GM19351 (cell line): ENCODE measurements around the gene BICRA.

Experiments used
- ATAC-seq: cut with Tn5 transposase; IDR thresholded peaks from one replicate; pipeline ENCODE4 v1.9.1; 2021; ENCODE audit warnings: mild to moderate bottlenecking, moderate library complexity; ENCODE audit not compliant: unreplicated experiment

The BICRA gene

GRCh38 chr19:47600246-47601179 is 8.4 kb upstream of the BICRA start:
- peak; percentile 92 for ATAC-seq

DNA sequence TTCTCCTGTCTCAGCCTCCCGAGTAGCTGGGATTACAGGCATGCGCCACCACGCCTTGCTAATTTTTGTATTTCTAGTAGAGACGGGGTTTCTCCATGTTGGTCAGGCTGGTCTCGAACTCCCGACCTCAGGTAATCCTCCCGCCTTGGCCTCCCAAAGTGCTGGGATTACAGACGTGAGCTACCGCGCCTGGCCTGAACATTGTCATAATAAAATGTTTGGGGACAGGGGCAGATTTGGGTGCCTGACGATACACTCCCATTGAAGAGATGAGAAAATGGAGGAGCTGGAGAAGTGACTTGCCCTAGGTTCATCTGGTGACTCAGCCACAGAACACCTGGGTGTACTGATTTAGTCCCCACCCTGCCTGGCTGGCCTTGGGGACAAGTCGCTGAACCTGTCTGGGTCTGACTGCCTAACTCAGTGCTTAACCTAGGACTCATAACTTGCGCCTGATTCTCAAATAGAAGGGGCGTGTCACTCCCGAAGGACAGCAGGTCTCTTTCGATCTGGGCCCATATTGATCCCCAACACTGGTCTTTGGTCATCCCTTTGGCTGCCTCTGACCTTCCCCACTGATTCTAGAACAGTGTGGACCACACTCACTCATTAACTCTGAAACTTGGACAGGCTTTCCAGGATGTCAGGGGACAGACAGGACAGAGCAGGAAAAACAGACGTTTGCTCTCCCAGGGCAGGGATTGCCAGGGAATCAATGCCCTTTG is 7.6 kb upstream of the BICRA start:
- ATAC-seq, result no peak

- no peak for ATAC-seq
These were observed 5.0 kb upstream of the BICRA start for GRCh38 chr19:47603706-47604565.

GRCh38 chr19:47607564-47608073 is 1.3 kb upstream of the BICRA start:
- ATAC-seq, result no peak

DNA sequence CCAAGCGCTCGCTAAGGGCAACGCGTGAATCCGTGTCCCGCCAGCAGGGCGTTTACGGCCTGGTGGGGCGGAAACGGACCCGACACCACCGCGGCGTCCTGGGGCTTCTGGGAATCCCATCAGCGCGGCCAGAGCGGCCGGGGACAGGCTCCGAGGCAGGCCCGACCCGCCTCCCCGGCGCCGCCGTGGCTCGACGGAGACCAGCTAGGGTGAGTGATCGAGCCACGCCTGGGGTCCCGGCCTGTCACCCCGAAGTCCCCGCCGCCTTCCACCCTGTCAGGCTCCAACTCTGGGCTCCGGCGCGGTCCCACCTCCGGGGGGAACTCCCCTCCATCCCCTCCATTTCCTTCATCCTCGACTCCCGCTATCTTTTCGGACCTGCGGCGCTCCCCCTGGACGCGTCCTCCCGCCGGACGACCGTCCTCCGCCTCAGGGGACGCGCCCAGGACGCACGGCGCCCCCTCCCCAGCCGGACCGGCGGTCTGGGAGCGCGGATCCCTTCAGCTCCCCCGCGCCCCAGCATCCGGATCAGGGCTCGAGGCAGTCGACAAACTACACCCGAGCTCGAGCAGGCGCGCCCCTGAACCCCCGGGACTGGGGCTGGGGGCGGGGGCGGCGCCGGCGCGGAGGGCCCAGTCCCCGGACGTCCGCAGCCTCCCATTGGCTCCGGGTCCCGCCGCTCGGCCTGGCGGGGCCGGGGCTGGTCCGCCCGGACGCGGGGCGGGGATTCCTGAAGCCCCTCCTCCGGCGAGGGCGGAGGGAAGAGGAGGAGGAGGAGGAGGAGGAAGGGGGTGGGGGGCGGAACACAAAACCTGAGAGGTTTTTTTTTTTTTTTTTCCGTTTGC is 638 bp upstream of the BICRA start:
- ATAC-seq, result peak; percentile 73

- no peak for ATAC-seq
These were observed 1.3 kb downstream of the BICRA start for GRCh38 chr19:47609906-47610894.

- ATAC-seq, result no peak
These were observed 2.0 kb downstream of the BICRA start for GRCh38 chr19:47610902-47611301.

GRCh38 chr19:47613165-47614020 is 4.5 kb downstream of the BICRA start:
- no peak for ATAC-seq

DNA sequence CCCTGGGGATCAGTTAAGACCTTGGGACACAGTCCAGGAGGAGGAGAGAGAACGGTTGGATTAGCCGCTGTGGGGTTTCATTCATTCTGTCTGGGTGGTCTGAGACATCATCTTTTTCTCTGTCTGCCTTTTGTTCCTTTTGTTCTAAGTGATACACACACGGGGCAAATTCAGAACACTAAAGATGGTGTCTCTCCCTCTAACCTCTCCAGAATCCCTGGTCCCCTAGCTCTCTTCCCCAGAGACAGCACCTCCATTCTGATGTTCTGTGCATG is 5.0 kb downstream of the BICRA start:
- ATAC-seq, result no peak

- no peak for ATAC-seq
These were observed 5.6 kb downstream of the BICRA start for GRCh38 chr19:47614559-47614958.

DNA sequence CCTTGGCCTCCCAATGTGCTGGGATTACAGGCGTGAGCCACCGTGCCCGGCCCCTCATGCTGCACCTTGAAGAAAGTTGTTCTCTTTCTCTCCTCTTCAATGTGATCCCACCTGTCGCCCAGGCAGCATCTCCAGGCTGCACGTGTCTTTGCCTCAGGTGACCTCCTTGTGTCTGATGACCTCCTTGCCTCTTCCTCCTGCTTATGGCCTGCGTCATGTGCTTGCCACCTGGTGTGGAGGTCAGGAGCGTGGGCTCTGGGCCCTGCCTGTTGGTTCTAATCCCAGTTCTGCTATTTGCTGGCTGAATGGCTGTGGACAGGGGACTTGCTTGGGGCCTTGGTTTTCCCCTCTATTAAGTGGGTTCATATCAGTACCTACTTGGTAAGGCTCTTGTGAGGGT is 6.3 kb downstream of the BICRA start:
- no peak for ATAC-seq

DNA sequence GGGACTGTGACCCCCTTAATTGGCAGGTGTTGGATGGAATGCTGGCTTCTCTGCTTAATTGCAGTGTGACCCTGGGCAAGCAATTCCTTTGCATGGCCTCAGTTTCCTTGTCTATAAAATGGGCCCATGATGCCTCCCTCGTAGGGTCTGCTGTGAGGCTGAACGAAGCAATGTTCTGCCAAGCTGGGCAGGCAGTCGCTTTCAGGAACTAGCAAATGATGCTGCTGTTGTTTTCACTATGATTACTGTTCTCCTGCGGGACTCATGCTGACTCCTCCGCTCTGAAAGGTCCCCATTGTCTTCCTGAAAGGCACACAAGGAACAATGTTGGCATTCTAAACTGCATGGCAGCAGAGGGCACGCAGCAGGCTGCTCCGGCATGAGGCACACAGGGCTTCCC is 6.8 kb downstream of the BICRA start:
- ATAC-seq, result no peak

DNA sequence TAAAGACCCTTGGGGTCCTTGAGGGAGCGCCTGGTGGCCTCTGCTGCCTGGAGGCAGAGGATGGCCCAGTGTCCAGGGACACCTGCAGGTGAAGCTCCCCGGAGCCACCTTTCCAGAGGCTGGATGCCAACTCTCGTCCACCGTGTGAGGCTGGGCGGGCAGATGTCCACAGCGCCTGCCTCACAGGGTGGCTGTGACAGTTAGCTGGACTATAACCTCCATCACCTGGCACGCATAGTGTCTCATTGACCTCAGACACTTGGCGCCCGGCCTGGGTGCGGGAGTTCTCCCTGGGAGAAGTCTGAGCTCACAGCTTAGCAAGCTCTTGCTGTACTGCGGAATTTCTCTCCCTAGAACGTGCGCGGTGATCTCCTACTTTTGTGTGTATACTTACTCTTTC is 9.8 kb downstream of the BICRA start:
- no peak for ATAC-seq

GRCh38 chr19:47619763-47620162 is 10.8 kb downstream of the BICRA start:
- ATAC-seq, result no peak

DNA sequence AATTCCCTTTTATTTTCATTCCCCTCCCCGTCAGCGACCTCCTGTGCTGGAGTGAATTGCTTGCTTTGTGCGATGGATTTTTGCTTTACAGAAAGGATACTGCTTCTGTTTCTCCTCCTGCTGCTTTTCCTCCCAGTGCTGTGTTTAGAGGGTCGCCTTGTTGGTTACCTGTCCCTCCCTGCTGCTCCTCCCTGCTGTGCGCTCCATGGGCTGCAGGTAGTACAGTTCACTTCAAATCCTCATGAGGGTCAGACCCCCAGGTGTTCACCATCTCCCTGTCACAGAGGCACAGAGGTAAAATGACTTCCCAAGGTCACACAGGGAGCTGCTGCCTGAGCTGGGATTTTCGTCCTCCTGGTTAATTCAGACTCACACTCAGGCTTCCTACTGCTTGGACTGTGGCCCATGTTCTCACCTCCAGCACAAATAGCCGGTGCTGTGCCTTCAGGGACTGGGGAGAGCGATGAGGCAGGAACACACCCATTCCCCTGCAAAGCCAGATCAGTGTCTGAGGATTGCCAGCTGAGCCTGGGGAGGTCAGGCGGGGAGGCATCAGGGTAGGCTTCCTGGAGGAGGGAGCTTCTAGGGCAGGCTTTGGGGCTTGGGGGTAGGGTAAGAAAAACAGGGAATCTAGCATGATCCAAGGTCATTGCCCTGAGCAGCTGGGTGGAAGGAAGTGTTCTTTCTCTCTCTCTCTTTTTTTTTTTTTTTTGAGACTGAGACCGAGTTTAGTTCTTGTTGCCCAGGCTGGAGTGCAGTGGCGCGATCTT is 14.4 kb downstream of the BICRA start:
- ATAC-seq, result no peak

DNA sequence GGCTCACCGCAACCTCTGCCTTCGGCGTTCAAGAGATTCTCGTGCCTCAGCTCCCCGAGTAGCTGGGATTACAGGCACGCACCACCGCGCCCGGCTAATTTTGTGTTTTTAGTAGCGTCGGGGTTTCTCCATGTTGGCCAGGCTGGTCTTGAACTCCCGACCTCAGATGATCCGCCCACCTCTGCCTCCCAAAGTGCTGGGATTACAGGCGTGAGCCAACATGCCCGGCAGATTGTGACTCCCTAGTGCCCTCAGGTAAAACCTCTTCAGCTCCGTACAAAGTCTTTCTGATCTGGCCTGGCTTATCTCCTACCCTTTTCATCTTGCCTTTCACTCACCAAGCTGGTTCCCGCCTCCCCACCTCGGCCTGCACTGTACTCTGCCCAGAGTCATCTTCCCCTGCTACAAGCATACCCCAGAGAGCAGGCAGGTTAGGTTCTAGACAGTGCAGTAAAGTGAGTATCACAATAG is 15.0 kb downstream of the BICRA start:
- ATAC-seq, result no peak

DNA sequence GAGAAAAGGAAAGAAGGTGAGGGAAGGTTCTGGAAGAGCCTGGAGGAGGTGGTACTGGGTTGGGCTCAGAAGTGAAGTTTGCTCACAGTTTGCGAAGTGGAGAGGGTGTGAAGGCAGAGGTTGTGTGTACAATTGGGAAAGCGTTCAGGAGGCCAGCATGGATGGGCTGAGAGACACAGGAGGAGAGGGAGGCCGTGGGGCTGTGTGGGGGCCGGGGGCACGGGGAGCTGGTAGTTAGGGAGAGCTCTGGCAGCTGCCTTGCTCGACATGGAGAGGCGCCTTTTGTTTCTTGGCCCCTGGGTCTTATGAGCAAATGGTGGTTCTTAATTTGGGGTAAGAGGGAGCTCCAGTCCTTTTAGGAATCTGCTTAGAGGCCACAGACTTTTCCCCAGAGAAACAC is 16.7 kb downstream of the BICRA start:
- no peak for ATAC-seq
